ENCODE data around the gene KCNJ5.

- no peak for TF ChIP-seq CTCF (IDR thresholded peaks at IDR 0.05; ENCODE audit: borderline replicate concordance, extremely low read depth, low read length, poor library complexity, severe bottlenecking)
- TF ChIP-seq EZH2 (IDR thresholded peaks at IDR 0.05; ENCODE audit: borderline replicate concordance, low read depth, low read length, severe bottlenecking) = no peak
Measured at GRCh38 chr11:128846985-128847384, 44.2 kb upstream of the KCNJ5 start.
